Chondrocyte (in vitro differentiated cells): ENCODE data around the gene PUS7L. TPM values are rescaled to one million over a fixed set of nuclear protein-coding genes. Genes with fewer than 3 reads are reported as not detected.

ENCODE experiments used
- DNase-seq: peaks from one replicate; pipeline ENCODE4 v3.0.0; 2021; ENCODE audit warnings: mixed read lengths, low spot score
- H3K27ac Mint-ChIP-seq: one replicate; pipeline ENCODE4 v1.8.0; 2021; ENCODE audit warnings: mild to moderate bottlenecking, moderate library complexity, mixed read lengths; ENCODE audit not compliant: unreplicated experiment
- H3K27me3 Mint-ChIP-seq: 2 replicates; pipeline ENCODE4 v1.8.0; 2021; ENCODE audit warnings: low read depth, mixed read lengths
- H3K36me3 Mint-ChIP-seq: 2 replicates; pipeline ENCODE4 v1.8.0; 2021; ENCODE audit warnings: low read depth, mixed read lengths
- H3K4me1 Mint-ChIP-seq: 2 replicates; pipeline ENCODE4 v1.8.0; 2021; ENCODE audit warnings: low read depth, mild to moderate bottlenecking, mixed read lengths
- H3K4me3 Mint-ChIP-seq: one replicate; pipeline ENCODE4 v1.8.0; 2021; ENCODE audit warnings: mild to moderate bottlenecking, moderate library complexity, mixed read lengths; ENCODE audit not compliant: unreplicated experiment
- H3K9me3 Mint-ChIP-seq: 2 replicates; pipeline ENCODE4 v1.8.0; 2021; ENCODE audit warnings: low read depth, mixed read lengths
- CTCF ChIP-seq: fragments of 200-600 bp; sonication (generic); IDR thresholded peaks from 2 replicates; pipeline ENCODE4 v1.5.0; 2021; ENCODE audit warnings: antibody characterized with exemption, mild to moderate bottlenecking, moderate library complexity
- total RNA-seq: library from RNA; stranded (reverse); gene quantifications from 3 replicates; pipeline ENCODE4 v1.2.1, GENCODE V29; 2021

Gene PUS7L
- total RNA-seq, 1 donor from 2014 or later = 6.9 TPM

GRCh38 chr12:43749016-43749415, 9.6 kb downstream of the PUS7L start:
- Mint-ChIP-seq H3K4me3 (no peak overlapping the region), H3K27me3 (no peaks in the 10 kb centered on the region), H3K4me1 (no peaks in the 10 kb centered on the region), H3K9me3 (peaks cover 2% of the 10 kb centered on the region), H3K27ac (no peak overlapping the region), H3K36me3 (peaks cover 9% of the 10 kb centered on the region)
- no peak for TF ChIP-seq CTCF
- DNase-seq = no peak

DNA sequence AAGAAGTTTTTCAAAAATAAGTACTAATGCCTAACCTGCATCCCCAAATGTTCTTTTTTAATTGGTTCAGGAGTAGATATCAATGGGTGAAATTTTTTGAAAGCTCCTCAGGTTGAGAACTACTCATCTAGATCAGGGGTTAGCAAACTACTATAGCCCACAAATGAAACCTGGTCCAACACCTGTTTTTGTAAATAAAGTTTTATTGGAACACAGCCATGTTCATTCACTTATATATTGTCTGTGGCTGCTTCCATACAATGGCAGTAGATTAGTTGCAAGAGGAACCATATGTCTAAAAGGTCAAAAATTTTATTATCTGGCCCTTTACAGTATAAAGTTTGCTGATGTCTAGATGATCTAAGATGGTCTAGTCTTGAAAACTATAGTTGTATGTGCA, 13.8 kb downstream of the PUS7L start:
- Mint-ChIP-seq H3K4me3 (no peak overlapping the region), H3K36me3 (peaks cover 5% of the 10 kb centered on the region), H3K9me3 (peaks cover 2% of the 10 kb centered on the region), H3K27ac (no peak overlapping the region), H3K4me1 (peaks cover 17% of the 10 kb centered on the region), H3K27me3 (no peaks in the 10 kb centered on the region)
- DNase-seq = no peak
- TF ChIP-seq CTCF = no peak

- peak overlapping the region; percentile 83 for H3K27ac Mint-ChIP-seq
- H3K9me3 Mint-ChIP-seq = peaks cover 2% of the 10 kb centered on the region
- H3K36me3 Mint-ChIP-seq = peaks cover 5% of the 10 kb centered on the region
- H3K4me1 Mint-ChIP-seq = peaks cover 20% of the 10 kb centered on the region
- H3K27me3 Mint-ChIP-seq = no peaks in the 10 kb centered on the region
- no peak for DNase-seq
- TF ChIP-seq CTCF = no peak
- H3K4me3 Mint-ChIP-seq = no peak overlapping the region
These were observed 16.5 kb downstream of the PUS7L start for GRCh38 chr12:43742106-43742505.

- Mint-ChIP-seq H3K27me3 (no peaks in the 10 kb centered on the region), H3K9me3 (peaks cover 2% of the 10 kb centered on the region), H3K4me3 (no peak overlapping the region), H3K36me3 (peaks cover 5% of the 10 kb centered on the region), H3K27ac (no peak overlapping the region), H3K4me1 (peaks cover 23% of the 10 kb centered on the region)
- TF ChIP-seq CTCF = no peak
- no peak for DNase-seq
These were observed 18.0 kb downstream of the PUS7L start for GRCh38 chr12:43740511-43741100.

- H3K9me3 Mint-ChIP-seq = no peaks in the 10 kb centered on the region
- no peak for TF ChIP-seq CTCF
- peaks cover 17% of the 10 kb centered on the region for H3K4me1 Mint-ChIP-seq
- H3K36me3 Mint-ChIP-seq = no peaks in the 10 kb centered on the region
- no peak for DNase-seq
- H3K27me3 Mint-ChIP-seq = no peaks in the 10 kb centered on the region
- H3K4me3 Mint-ChIP-seq = no peak overlapping the region
- no peak overlapping the region for H3K27ac Mint-ChIP-seq
These were observed 20.9 kb downstream of the PUS7L start for GRCh38 chr12:43737646-43738045.
